AG08396 (cell line): ENCODE results near the gene GRAP2.
"Not testable (repeated sequence)": the region's sequence is repeated elsewhere in the genome, so short reads cannot be mapped to it uniquely, and the experiment has no call there.

Source experiments
- DNase-seq: peaks from one replicate; pipeline ENCODE4 v3.0.0; 2012; ENCODE audit warnings: low spot score, mixed read lengths

GRAP2 gene

GRCh38 chr22:39967103-39967829 is 66.4 kb downstream of the GRAP2 start:
- DNase-seq: no peak

GRCh38 chr22:39967996-39968972 is 67.4 kb downstream of the GRAP2 start:
- DNase-seq: no peak

GRCh38 chr22:39970742-39971141 is 69.9 kb downstream of the GRAP2 start:
- no peak for DNase-seq

- no peak for DNase-seq
Measured at GRCh38 chr22:39972641-39973040, 71.8 kb downstream of the GRAP2 start.

GRCh38 chr22:39973656-39974055 is 72.8 kb downstream of the GRAP2 start:
- no peak for DNase-seq

GRCh38 chr22:39974065-39974464 is 73.2 kb downstream of the GRAP2 start:
- no peak for DNase-seq

GRCh38 chr22:39979048-39979447 is 78.2 kb downstream of the GRAP2 start:
- DNase-seq: no peak

GRCh38 chr22:39979458-39979857 is 78.6 kb downstream of the GRAP2 start:
- DNase-seq: no peak

- DNase-seq: no peak
Measured at GRCh38 chr22:39980596-39980995, 79.7 kb downstream of the GRAP2 start.

- no peak for DNase-seq
Measured at GRCh38 chr22:39983346-39983745, 82.5 kb downstream of the GRAP2 start.

GRCh38 chr22:39984006-39984405 is 83.1 kb downstream of the GRAP2 start:
- no peak for DNase-seq

- no peak for DNase-seq
Measured at GRCh38 chr22:39984746-39985145, 83.9 kb downstream of the GRAP2 start.

GRCh38 chr22:39985383-39986035 is 84.6 kb downstream of the GRAP2 start:
- no peak for DNase-seq

GRCh38 chr22:39988386-39989114 is 87.7 kb downstream of the GRAP2 start:
- DNase-seq: no peak

GRCh38 chr22:39989633-39990032 is 88.7 kb downstream of the GRAP2 start:
- DNase-seq: no peak

- DNase-seq: no peak
Measured at GRCh38 chr22:39990686-39991085, 89.8 kb downstream of the GRAP2 start.

GRCh38 chr22:39991159-39991860 is 90.4 kb downstream of the GRAP2 start:
- no peak for DNase-seq

GRCh38 chr22:39992088-39992826 is 91.4 kb downstream of the GRAP2 start:
- DNase-seq: no peak

GRCh38 chr22:39992894-39993293 is 92.0 kb downstream of the GRAP2 start:
- DNase-seq: not testable (repeated sequence)

GRCh38 chr22:39994041-39994565 is 93.2 kb downstream of the GRAP2 start:
- DNase-seq: no peak
